Kidney epithelial cell (primary cell): ENCODE measurements around the gene M1AP. TPM values are rescaled to one million over a fixed set of nuclear protein-coding genes. Genes with fewer than 3 reads are reported as not detected.

Experiments
- DNase-seq: peaks from one replicate; pipeline ENCODE4 v3.0.0-alpha.2; 2010; ENCODE audit warnings: low read depth
- H3K27me3 ChIP-seq: 2 replicates; pipeline ENCODE4 v1.6.0; 2011; ENCODE audit warnings: low read length; ENCODE audit not compliant: control insufficient read depth, insufficient read depth
- H3K36me3 ChIP-seq: 2 replicates; pipeline ENCODE4 v1.5.1; 2011; ENCODE audit warnings: low read length; ENCODE audit not compliant: control insufficient read depth, insufficient read depth
- H3K4me3 ChIP-seq: 2 replicates; pipeline ENCODE4 v1.5.1; 2011; ENCODE audit warnings: low read depth, mild to moderate bottlenecking, control low read depth, low read length
- total RNA-seq: library from RNA; depleted of rRNA; stranded (reverse); fragments of >200 nt; gene quantifications from 2 replicates; pipeline ENCODE4 v1.2.3, GENCODE V29; 2015
- TF ChIP-seq, protein P1 (sequence below): IDR thresholded peaks from 2 replicates; pipeline ENCODE4 v1.5.1; 2011; ENCODE audit warnings: mild to moderate bottlenecking, moderate library complexity, low read length, control low read depth, inconsistent platforms; ENCODE audit not compliant: insufficient read depth, poor library complexity, severe bottlenecking

The M1AP gene
- total RNA-seq, 1 donor from 2014 or later, result 1.3 TPM

DNA sequence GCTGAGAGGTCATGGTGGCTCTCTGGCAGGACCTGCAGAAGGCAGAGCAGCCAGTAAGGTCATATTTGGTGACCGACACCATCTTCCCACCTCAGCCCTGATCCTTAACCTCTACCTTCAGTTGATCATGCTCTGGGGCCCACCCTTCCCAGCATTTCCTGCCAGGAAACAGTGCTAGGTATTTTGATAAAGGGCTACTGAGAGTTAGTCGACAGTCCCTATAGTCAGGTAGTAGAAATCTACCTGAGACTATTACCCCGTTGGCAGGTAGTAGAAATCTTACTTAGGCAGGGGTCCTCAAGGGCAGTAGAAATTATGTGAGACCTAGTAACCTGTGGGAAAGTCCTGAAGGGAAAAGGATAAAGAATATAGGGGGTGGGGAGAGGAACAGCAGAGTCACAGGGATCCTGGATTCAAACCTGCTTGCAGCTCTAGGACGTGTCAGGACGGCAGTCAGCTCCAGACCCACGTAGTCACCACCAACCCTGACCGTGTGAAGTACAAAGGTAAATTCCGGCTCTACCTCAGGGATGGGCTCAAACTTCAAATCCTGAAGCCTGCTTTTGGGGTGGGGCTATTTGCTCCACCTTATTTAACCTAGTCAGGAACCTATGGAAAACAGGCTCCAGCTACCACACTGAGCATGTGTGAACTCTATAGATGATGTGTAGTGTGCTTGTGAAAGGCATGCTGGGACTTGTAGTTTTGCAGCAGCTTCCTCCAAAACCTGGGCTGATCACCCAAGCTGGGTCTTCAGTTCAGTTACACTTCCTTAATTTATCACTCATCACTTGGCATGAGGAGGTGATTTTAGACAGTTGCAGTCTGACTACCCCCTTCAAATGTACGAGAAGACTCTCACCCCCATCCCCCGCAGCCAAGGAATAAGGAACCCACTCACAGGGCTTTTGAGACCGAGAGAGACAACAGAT is 122.1 kb downstream of the M1AP start, which contains the start of gene DQX1:
Gene DQX1, minus strand, starts transcription at position 515 of the 932 bp plus-strand sequence. Its CDS starts 502 bp downstream, at position 13.
- TF ChIP-seq, protein P1, sequence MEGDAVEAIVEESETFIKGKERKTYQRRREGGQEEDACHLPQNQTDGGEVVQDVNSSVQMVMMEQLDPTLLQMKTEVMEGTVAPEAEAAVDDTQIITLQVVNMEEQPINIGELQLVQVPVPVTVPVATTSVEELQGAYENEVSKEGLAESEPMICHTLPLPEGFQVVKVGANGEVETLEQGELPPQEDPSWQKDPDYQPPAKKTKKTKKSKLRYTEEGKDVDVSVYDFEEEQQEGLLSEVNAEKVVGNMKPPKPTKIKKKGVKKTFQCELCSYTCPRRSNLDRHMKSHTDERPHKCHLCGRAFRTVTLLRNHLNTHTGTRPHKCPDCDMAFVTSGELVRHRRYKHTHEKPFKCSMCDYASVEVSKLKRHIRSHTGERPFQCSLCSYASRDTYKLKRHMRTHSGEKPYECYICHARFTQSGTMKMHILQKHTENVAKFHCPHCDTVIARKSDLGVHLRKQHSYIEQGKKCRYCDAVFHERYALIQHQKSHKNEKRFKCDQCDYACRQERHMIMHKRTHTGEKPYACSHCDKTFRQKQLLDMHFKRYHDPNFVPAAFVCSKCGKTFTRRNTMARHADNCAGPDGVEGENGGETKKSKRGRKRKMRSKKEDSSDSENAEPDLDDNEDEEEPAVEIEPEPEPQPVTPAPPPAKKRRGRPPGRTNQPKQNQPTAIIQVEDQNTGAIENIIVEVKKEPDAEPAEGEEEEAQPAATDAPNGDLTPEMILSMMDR, result no peak
- Histone ChIP-seq H3K27me3 (no peaks in the 10 kb centered on the region), H3K36me3 (peaks cover 4% of the 10 kb centered on the region), H3K4me3 (no peak within 1 kb of the TSS)
- DNase-seq, result no peak

- peaks cover 4% of the 10 kb centered on the region for H3K36me3 ChIP-seq
These were observed 123.0 kb downstream of the M1AP start for GRCh38 chr2:74524955-74525716.

GRCh38 chr2:74524005-74524404 is 124.1 kb downstream of the M1AP start:
- no peak for DNase-seq
- no peak overlapping the region for H3K4me3 ChIP-seq
- H3K36me3 ChIP-seq, result peaks cover 4% of the 10 kb centered on the region
- H3K27me3 ChIP-seq, result no peaks in the 10 kb centered on the region
- TF ChIP-seq, protein P1, result no peak

More at GRCh38 chr2:74524955-74525716, 123.0 kb downstream of the M1AP start:
- no peak overlapping the region for H3K4me3 ChIP-seq
- H3K27me3 ChIP-seq, result no peaks in the 10 kb centered on the region
- DNase-seq, result no peak
- TF ChIP-seq, protein P1, result no peak

DNA sequence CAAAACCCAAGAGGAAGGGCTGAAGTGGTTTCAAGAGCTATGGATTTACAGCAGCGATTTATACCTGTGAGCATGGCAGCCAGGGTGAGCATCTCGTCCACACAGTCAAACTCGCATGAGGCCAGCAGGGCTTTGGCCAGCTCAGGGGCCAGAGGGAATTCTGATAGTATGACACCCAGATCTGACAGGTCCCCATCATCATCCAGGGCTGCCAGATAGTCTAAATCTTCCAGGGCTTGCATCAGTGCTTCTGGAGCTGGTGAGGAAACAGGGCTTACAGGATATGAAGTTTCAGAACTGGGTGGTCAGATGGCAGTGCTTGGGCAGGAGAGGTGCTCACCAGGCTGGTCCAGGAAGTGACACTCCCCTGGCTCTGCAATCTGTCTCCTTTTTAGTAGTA is 125.6 kb downstream of the M1AP start:
- TF ChIP-seq, protein P1, result no peak
- no peak overlapping the region for H3K4me3 ChIP-seq
- H3K36me3 ChIP-seq, result peaks cover 4% of the 10 kb centered on the region
- no peak for DNase-seq
- peaks cover 9% of the 10 kb centered on the region for H3K27me3 ChIP-seq

DNA sequence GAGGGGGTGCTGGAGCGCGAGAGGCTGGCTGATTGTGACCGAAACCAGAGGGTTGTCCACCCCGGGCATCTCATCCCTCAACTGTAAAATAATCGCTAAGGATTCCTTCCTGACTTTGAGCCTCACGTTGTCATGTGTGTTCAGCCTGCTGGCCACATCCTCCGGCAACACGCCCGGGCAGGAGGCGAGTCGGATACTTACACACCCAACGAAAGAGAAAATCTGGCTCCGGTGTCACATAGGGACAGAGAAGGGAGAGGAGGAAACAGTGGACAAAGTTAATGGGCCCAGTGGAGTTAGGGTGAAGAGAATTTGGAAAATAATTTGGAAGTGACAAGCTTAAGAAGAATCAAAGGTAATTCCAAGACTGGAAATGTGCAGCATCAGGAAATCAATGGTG is 131.5 kb downstream of the M1AP start:
- no peak for DNase-seq
- TF ChIP-seq, protein P1, result no peak

More for the DNA sequence above, 131.5 kb downstream of the M1AP start:
- peaks cover 63% of the 10 kb centered on the region for H3K27me3 ChIP-seq
- peak overlapping the region; percentile 7 for H3K4me3 ChIP-seq
- no peaks in the 10 kb centered on the region for H3K36me3 ChIP-seq
